T47D (cell line): ENCODE results near the gene CA9.

ENCODE experiments used
- DNase-seq, 2 experiments: peaks; one replicate each; pipeline versions ENCODE4 v3.0.0 to v3.0.0-alpha.2; 2011 to 2012; ENCODE audit warnings: low read depth in 1 of 2, low spot score in 1 of 2
- JUND ChIP-seq: IDR thresholded peaks from 2 replicates; pipeline ENCODE4 v1.6.1; 2012; ENCODE audit warnings: low read depth
- in situ Hi-C: cut with HindIII; loops from 2 replicates; pipeline ENCODE4 v1.10.0; 2016; ENCODE audit warnings: low sequenced_read_pairs, low pct_unique_long_range_greater_than_20kb

CA9 gene

DNA sequence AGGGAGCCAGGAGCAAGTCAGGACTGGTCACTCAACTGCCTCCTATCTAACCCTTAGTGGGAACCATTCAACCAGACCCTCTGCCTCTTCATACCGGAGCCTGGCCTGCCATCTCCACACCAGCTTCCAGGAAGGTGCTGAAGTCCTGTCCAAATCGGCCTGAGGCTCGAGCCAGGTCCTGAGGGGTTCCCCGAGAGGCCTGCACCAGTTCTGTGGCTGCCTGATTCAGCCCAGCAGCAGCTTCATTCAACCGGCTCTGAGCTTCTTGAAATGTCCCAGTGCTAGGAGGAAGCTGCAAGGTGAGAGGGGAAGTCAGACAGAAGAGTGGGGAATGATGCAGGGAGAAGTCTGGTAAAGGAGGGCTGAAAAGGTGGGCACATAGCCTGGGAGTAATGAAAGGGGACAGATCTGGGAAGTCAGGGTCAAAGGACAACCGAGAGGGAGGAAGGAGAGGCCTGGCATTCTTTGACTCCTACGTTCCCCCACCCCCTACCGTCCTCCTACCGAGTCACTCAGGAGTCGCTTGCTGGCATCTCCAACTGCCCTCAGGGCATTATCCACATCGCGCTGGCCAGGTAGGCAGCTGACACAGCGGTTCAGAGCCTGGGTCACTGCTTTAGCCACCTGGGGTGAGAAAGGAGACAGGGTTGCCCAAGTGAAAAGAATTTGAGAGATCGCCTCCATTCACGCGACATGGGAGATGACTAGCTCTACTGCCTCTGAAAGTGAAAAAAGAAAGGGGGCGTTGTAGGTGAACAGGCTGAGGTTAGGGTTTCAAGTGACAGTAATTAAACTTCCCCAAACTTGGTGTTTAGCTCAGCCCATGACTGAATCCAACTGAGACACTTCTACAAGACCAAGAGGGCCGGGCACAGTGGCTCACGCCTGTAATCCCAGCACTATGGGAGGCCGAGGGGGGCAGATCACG is 38.0 kb downstream of the CA9 start:
- in situ Hi-C loops: no loop called here
- TF ChIP-seq JUND: no peak
- peak; percentile 38 to 77 for DNase-seq

DNA sequence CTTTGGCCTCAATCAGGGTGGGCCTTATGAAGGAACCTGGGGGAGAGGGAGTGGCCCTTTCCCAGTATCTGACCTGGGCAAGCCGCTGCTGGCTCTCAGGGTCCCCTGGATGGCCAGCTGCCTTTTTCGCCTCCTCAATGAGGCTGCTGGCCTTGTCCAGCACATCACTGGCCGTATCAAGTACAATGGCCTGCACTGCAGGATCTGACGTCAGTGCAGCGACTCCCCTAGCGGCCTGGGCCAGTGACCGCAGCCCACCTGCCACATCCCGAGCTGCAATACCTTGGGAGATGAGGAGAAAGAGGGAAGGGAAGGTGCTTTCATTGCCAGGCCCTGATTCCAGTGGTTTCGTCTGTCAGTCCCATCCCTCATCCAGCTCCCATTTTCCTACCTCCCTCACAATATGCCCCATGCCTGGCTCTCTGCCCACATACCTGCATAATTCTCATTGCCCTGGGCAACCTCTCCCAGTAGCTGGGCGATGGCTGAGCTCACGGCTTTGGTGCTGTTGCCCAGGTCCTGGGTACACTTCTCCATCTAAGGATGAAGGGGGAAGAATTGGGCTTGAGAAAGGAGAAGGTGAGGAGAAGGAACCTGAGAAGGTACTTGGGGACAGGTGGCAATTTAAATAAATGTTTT is 39.2 kb downstream of the CA9 start:
- DNase-seq: peak in 1 of 2 experiments; percentile 69
- no peak for TF ChIP-seq JUND
- in situ Hi-C loops: no loop called here

DNA sequence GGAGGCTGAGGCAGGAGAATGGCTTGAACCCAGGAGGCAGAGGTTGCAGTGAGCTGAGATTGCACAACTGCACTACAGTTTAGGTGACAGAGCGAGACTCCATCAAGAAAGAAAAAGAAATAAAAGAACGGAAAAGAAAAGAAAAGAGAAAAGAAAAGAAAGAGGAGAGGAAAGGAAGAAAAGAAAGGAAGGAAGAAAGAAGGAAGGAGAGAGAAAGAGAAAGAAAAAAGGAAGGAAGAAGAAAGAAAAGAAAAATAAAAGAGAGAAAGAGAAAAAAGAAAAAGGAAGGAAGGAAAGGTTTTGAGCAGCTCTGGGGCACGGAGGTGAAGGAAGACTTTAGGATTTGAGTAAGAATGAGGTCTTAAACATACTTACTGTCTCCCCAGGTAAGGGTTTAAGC is 39.9 kb downstream of the CA9 start:
- in situ Hi-C loops: no loop called here

DNA sequence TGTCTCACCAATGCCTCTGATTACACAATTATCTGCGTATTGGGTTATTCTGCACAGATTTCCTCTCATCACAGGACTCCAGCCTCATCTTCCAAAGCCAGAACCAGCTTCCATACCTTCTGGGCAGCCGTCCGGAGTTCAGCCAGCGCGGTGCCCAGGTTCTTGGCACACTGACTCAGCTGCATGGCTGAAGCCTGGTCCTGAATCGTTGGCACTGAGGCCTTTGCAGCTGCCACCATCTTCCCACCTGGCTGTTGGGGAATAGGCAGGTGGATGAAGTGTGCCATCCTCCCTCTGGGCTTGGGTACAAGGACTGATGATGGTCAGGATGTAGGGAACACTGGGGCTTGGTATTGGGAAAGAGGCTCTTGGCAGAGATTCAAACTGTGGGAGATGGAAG is 40.4 kb downstream of the CA9 start:
- in situ Hi-C loops: no loop called here

More for the DNA sequence above, 39.9 kb downstream of the CA9 start:
- no peak for DNase-seq
- no peak for TF ChIP-seq JUND

DNA sequence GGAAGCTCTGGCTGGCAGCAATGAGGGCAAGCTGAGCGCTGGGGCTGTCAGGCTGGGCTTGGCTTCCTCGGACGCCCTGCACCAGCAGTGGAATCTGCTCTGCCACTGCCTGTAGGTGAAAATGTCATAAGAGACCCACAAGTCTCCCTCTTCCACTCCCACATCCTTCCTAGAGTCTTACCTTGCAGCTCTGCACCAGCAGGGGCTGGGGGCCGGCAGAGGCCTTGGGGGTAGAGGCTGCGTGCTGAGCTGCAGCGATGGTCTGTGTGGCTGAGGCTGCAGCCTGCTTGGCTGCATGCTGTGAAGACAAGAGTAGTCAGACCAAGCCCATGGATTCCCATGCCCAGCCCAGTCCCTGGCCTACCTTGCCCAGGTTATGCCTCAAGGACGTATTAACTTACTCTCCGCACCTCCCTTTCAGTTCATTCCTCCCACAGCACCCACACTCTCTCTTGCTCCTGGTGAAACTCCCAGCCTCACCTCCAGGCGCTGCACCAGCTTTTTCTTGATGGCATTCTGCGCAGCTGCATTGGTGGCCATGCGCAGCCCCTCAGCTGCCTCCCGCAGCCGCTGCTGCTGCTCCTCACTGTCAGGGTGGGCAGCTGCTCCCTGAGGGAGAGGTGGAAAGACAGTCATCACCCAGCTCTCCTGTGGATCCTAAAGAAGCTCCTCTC is 41.0 kb downstream of the CA9 start:
- DNase-seq: no peak
- TF ChIP-seq JUND: no peak
- in situ Hi-C loops: no loop called here

More for the DNA sequence above, 40.4 kb downstream of the CA9 start:
- TF ChIP-seq JUND: no peak
- no peak for DNase-seq

DNA sequence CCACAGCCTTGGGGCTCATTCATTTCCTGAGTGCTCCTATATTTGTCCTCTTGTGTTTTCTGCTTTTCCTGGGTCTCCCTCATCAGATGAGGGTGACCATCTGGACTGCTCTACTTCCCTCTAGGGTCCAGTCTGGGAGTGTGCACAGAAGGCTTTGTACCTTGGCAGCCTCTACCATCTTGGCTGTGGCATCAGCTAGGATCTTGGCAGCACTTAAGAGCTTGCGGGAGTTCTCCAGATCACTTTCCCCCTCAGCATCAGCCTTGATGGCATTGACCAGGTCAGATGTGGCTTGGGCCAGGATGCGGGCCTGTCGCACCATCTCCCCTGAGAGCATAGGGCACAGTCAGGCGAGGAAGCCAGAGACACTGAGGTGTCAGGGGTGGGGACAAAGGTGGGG is 42.5 kb downstream of the CA9 start:
- DNase-seq: no peak
- in situ Hi-C loops: no loop called here
- TF ChIP-seq JUND: no peak

DNA sequence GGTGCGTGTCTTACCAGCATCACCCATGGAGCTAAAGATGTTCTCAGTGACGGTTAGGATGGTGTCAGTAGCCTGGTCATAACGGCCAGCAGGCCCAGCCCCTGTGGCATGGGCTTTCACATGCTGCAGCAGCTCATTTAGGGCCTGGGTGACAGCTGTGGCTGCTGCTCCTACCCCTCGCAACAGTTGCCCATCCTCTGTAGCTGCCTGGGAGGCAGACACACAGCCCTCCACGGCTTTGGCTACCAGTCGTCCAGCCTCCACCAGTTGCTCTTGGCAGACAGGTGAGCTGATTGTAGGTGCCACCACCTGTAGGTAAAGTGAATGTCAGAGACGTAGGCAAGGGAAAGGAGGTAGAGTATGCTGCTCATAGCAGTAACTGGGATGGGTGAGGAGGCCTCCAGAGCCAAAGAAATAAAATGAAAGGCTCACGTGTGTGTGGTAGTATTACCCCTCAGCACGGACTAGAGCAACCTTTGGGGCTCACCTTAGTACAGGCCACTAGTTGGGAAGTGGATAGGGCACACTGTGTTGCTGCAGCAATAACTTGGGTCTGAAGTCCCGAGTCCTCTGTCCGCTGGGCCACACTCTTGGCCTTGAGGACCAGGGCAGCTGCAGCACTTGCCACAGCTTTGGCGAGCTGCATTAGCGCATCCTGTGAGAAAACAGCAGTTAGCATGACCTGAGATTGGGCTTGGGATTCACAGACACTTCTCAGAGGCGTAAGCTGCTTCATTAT is 43.6 kb downstream of the CA9 start:
- DNase-seq: no peak
- TF ChIP-seq JUND: no peak
- in situ Hi-C loops: no loop called here

DNA sequence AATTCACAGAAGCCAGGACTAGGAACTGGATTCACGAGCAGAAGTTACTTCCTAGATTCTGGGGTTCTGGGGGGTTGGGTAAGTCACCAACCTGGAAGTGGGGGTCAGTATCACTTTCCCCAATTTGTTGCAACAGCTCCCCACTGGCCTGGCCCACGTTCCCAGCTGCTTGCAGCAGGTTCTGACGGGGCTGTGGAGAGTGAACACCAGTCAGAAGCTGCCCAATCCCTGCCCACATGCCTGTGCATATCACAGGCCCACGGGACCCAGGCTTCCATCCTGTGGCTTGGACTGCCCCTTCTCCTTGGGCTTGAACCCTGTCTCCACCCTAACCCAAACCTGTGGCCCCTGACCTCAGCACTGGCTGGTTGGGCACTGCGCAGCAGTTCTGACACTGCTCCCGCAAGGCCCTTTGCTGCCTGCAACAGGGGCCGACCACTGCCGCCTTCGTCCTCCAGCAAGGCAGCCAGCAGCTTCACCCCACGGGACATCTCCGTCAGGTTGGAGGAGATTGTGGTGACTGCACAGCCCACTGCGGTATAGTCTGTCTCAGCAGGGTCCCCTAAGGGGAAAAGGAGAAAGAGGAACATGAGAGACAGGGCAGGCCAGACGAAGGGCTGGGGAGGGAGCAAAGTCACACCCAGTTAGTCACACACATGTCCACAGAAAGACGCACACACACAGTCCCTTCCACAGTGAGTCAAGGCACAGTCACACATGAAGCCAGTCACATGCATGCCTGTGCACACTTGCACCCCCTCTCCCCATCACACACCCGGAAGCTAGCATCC is 45.2 kb downstream of the CA9 start:
- TF ChIP-seq JUND: no peak
- in situ Hi-C loops: no loop called here
- DNase-seq: no peak

DNA sequence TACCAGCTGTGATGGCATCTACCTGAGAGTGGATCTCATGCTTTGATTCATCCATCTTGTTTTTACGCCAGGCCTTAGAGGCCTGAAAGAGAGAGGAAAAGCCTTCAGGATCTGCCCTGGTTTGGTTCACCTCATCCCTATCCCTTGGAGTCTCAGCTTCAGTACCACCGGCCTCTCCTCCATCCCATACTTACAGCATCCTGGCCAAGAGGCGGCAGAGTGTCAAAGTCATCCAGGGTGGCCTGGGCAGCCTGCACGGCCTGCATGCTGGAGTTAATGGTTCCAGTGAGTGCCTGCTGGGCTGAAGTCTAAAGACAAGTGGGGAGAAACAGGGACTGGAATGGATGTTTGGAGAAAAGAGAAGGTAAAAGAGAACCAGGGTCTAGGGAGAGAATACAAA is 45.8 kb downstream of the CA9 start:
- in situ Hi-C loops: no loop called here
- TF ChIP-seq JUND: no peak

DNA sequence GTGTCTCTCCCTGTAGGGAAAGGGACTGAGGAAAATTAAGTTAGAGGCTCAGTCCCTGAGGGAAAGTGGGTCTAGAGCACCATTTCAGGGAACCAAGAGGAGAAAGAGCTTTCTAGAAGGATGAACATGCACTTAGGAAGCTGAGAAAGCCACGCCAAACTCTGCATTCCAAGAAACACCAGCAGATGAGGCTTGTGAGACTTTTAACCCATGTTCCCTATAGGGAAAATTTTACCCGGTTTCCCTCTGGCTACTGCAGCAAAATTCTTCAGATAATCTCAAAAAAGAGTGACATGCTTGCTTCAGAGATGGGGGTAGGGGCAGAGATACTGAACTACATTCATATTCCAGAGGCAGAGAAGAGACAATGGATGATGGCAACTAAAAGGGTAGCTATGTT is 49.7 kb downstream of the CA9 start:
- DNase-seq: no peak
- in situ Hi-C loops: no loop called here
- TF ChIP-seq JUND: no peak

More for the DNA sequence above, 45.8 kb downstream of the CA9 start:
- DNase-seq: no peak

DNA sequence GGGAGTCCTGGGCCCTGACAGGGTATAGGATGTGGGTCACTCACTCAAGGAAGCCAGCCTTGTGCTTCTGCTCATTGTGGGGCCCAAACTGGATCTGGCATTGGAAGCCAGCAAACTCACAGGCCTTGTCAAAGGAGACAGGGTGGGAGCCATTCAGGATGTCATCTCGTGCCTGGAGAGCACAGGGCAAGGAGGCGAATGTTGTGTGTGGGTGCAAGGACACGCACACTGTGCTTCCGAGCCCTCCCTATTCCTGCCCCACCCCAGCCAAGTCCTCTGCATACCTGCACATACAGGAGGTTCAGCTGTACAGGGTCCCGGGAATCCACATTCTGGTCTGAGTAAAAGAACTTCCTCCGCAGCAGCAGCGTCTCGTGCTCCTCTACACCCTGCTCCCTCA is 50.2 kb downstream of the CA9 start:
- DNase-seq: no peak
- in situ Hi-C loops: no loop called here
- TF ChIP-seq JUND: no peak

DNA sequence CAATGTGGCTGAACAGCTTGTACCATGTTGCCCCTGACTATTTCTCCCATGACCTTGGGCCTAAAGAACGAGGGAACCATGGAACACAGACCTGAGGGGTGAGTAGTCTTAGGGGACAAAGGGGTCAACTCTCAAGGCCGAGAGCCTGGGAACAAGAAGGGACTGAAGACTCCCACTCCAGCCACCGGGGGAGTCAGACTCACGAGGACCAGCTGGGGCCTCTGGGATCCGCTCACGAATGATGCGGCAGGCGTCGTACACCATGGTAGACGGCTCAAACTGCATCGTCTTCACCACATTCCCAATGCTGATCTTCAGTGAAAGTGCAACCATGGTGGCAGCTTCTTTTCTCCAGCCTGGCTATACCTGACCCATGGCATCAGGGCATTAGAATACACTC is 51.6 kb downstream of the CA9 start:
- in situ Hi-C loops: no loop called here
- no peak for TF ChIP-seq JUND
- DNase-seq: no peak
